Activated T-cell treated with anti-CD3 and anti-CD28 coated beads, Interleukin-2, amount 50 U/mL, for 4 hours (primary cell): Measurements from ENCODE around the gene SV2C. TPM values are rescaled to one million over a fixed set of nuclear protein-coding genes. Genes with fewer than 3 reads are reported as not detected.

Experiments
- ATAC-seq, 2 donors: fragments of 200-7000 bp; cut with Tn5 transposase; one replicate each; pipeline ENCODE4 v1.10.0; 2021
- DNase-seq: peaks from one replicate; pipeline ENCODE4 v3.0.0-alpha.2; 2020
- H3K27me3 Mint-ChIP-seq: one replicate; pipeline ENCODE4 v1.8.0; 2021; ENCODE audit warnings: low read depth, mixed read lengths
- H3K36me3 Mint-ChIP-seq: one replicate; pipeline ENCODE4 v1.8.0; 2022; ENCODE audit warnings: mixed read lengths; ENCODE audit not compliant: insufficient read depth
- H3K4me1 Mint-ChIP-seq: one replicate; pipeline ENCODE4 v1.8.0; 2021; ENCODE audit warnings: low read depth, mixed read lengths
- H3K4me3 Mint-ChIP-seq: one replicate; pipeline ENCODE4 v1.8.0; 2021; ENCODE audit warnings: mild to moderate bottlenecking, moderate library complexity, mixed read lengths
- H3K9me3 Mint-ChIP-seq: one replicate; pipeline ENCODE4 v1.8.0; 2021; ENCODE audit warnings: mixed read lengths
- total RNA-seq, 3 donors: library from RNA; stranded (reverse); gene quantifications; one replicate each; pipeline ENCODE4 v1.2.1, GENCODE V29; 2021

Gene SV2C
- total RNA-seq, 3 donors from 2014 or later = not detected

- peaks cover 4% of the 10 kb centered on the region for H3K4me1 Mint-ChIP-seq
- H3K27me3 Mint-ChIP-seq = peaks cover 6% of the 10 kb centered on the region
- no peak for DNase-seq
- H3K36me3 Mint-ChIP-seq = no peaks in the 10 kb centered on the region
- no peaks in the 10 kb centered on the region for H3K9me3 Mint-ChIP-seq
- no peak overlapping the region for H3K4me3 Mint-ChIP-seq
- ATAC-seq = no peak
These were observed 169.3 kb downstream of the SV2C start for GRCh38 chr5:76252437-76252836.

DNA sequence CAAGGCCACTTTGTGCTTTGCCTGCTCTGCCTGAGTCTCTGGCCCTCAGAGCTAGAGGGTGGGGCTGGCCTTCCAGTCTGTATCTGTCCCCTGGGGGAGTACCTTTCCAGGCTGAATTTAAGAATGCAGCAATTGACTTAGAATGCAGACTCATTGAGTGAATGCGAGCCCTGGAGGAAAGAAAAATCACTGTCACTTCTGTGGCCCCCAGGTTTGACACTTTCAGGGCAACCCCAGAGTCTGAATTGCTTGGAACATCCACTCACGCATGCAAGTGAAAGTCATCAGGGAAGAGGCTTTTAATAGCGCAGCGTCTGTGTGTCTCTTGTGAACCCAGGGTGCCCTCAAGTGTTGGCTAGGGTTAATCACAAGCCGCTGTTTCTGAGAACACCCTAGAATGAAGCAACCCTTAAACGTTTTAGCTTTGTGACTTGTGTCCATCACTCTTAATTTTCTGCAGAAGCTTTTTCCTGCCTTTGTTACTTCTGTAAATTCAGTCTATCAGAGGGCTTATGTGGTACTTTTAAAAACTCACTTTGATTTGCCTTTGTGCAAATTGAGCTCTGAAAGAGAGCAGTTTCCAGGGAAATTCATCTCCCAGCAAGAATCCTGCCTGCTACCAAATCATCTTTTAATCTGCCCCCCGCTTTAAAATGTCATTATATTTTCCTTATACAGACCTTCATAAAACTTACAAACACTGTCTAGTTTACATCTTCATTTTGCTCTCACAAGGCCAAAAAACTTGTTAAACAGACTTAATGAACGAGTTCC lies 173.1 kb downstream of the SV2C start:
- Mint-ChIP-seq H3K4me3 (no peak overlapping the region), H3K9me3 (no peaks in the 10 kb centered on the region), H3K27me3 (peaks cover 6% of the 10 kb centered on the region), H3K4me1 (peaks cover 4% of the 10 kb centered on the region), H3K36me3 (no peaks in the 10 kb centered on the region)
- peak; percentile 95 for ATAC-seq
- DNase-seq = peak; percentile 38

DNA sequence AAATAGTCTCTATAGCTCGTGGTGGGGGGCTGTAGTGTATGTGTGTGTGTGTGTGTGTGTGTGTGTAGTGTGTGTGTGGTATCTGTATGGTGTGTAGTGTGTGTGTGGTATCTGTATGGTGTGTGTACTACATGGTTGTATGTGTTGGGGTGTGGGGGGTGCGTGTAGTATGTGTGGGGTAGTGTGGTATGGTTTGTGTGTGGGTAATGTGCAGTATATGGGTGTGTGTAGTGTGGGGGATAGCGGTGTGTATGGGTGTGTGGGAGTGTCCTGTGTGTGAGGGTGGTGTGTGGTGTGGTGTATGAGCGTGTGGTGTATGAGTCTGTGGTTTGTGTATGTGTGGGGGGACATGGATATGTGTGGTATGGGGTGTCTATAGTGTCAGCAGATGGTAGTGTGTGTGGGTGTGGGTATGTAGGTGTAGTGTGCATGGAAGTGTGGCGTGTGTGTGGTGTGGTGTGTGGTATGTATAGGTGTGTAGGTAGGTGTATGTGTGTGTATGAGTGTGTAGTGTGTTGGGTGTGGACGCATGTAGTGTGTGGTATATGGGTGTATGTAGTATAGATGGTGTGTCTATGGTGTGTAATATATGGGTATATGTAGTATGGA lies 174.1 kb downstream of the SV2C start:
- ATAC-seq = no peak
- peaks cover under 1% of the 10 kb centered on the region for H3K9me3 Mint-ChIP-seq

GRCh38 chr5:76257897-76258296 lies 174.7 kb downstream of the SV2C start:
- peaks cover 3% of the 10 kb centered on the region for H3K27me3 Mint-ChIP-seq
- H3K4me3 Mint-ChIP-seq = no peak overlapping the region
- peaks cover 4% of the 10 kb centered on the region for H3K4me1 Mint-ChIP-seq
- no peak for DNase-seq
- peaks cover 6% of the 10 kb centered on the region for H3K9me3 Mint-ChIP-seq
- H3K36me3 Mint-ChIP-seq = peaks cover 4% of the 10 kb centered on the region
- ATAC-seq = no peak

More for the DNA sequence above, 174.1 kb downstream of the SV2C start:
- Mint-ChIP-seq H3K27me3 (peaks cover 5% of the 10 kb centered on the region), H3K4me3 (no peak overlapping the region), H3K36me3 (peaks cover under 1% of the 10 kb centered on the region), H3K4me1 (peaks cover 4% of the 10 kb centered on the region)
- no peak for DNase-seq

- no peak for DNase-seq
- Mint-ChIP-seq H3K36me3 (peaks cover 4% of the 10 kb centered on the region), H3K4me3 (no peak overlapping the region), H3K4me1 (peaks cover 11% of the 10 kb centered on the region), H3K27me3 (no peaks in the 10 kb centered on the region), H3K9me3 (peaks cover 16% of the 10 kb centered on the region)
- no peak for ATAC-seq
These were observed 181.5 kb downstream of the SV2C start for GRCh38 chr5:76264681-76265080.

GRCh38 chr5:76269259-76269931 lies 186.2 kb downstream of the SV2C start:
- Mint-ChIP-seq H3K36me3 (no peaks in the 10 kb centered on the region), H3K4me3 (peak overlapping the region; percentile 39), H3K9me3 (no peaks in the 10 kb centered on the region), H3K27me3 (no peaks in the 10 kb centered on the region), H3K4me1 (peaks cover 19% of the 10 kb centered on the region)
- no peak for DNase-seq
- peak; percentile 85 to 88 for ATAC-seq

DNA sequence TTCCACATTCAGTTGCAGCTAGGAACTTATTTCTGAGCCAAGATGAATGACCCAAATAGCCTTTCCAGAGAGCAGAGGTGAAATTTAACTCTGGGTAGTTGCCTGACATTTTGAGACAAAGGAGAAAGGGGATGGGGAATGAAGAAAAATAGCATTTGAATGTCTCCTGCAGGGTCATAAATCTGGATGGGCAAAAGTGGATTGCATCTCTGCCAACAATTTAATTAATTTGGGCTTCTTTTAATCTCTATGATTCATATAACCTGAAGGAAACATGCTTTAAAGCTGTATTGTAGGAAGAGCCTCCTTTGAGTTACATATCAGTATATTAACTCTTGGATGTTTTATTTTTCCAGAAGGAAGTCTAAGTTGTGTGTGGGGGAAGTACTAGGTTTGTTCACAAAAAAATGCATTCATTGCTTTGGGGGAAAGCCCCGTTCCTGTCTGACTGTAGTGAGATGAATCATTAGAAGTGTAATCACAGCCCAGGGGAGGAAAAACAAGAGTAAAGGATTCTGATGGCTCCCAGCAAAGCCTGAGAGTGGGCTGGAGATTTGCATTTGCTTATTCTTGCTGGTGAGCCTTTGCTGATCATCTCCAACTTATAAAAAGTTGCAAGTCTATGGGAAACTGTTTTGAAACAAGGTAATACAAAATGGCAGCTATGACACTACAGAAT lies 186.9 kb downstream of the SV2C start:
- ATAC-seq (peak; percentile 81 to 82), DNase-seq (no peak)
- Mint-ChIP-seq H3K4me1 (peaks cover 19% of the 10 kb centered on the region), H3K4me3 (peak overlapping the region; percentile 39), H3K9me3 (no peaks in the 10 kb centered on the region), H3K27me3 (no peaks in the 10 kb centered on the region), H3K36me3 (no peaks in the 10 kb centered on the region)

- Mint-ChIP-seq H3K9me3 (no peaks in the 10 kb centered on the region), H3K4me1 (peaks cover 19% of the 10 kb centered on the region), H3K27me3 (no peaks in the 10 kb centered on the region), H3K4me3 (no peak overlapping the region), H3K36me3 (no peaks in the 10 kb centered on the region)
- no peak for DNase-seq
- no peak for ATAC-seq
These were observed 188.7 kb downstream of the SV2C start for GRCh38 chr5:76271836-76272235.

DNA sequence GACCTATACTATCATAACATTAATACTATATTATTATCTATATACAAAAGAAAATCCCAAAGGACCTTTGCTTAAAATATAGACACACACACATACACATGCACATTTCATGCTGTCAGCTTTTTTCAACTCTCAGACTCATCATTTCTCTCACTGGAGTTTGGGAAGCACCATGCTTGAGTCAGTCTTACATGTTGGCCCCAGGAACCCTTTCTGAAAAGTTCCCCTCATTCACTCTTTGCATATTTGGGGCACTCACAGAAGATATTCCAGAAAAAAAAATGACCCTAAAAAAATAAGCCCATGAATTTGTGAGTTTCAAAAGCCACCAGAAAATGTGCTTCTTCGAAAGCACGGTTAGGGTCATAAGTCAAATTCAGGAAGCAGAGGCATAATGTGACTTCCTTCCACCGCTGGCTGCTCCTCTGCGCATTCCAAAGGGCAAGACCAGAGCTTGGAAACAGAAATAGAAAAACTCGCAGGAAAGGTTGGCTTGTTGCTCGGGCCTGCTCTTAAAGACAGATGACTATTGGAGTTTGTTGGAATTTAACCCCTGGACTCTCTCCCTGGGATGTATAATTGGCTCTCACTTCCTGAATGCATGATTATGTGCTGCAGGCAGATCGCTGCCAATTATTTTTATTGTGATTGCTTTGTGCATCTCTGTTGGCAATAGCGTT lies 190.2 kb downstream of the SV2C start:
- H3K27me3 Mint-ChIP-seq = no peaks in the 10 kb centered on the region
- H3K9me3 Mint-ChIP-seq = no peaks in the 10 kb centered on the region
- DNase-seq = no peak
- no peak for ATAC-seq
- H3K36me3 Mint-ChIP-seq = no peaks in the 10 kb centered on the region
- H3K4me1 Mint-ChIP-seq = peaks cover 15% of the 10 kb centered on the region
- H3K4me3 Mint-ChIP-seq = no peak overlapping the region

GRCh38 chr5:76274571-76274970 lies 191.4 kb downstream of the SV2C start:
- peaks cover 9% of the 10 kb centered on the region for H3K4me1 Mint-ChIP-seq
- no peak overlapping the region for H3K4me3 Mint-ChIP-seq
- no peaks in the 10 kb centered on the region for H3K27me3 Mint-ChIP-seq
- H3K36me3 Mint-ChIP-seq = no peaks in the 10 kb centered on the region
- no peaks in the 10 kb centered on the region for H3K9me3 Mint-ChIP-seq
- no peak for DNase-seq
- ATAC-seq = no peak

DNA sequence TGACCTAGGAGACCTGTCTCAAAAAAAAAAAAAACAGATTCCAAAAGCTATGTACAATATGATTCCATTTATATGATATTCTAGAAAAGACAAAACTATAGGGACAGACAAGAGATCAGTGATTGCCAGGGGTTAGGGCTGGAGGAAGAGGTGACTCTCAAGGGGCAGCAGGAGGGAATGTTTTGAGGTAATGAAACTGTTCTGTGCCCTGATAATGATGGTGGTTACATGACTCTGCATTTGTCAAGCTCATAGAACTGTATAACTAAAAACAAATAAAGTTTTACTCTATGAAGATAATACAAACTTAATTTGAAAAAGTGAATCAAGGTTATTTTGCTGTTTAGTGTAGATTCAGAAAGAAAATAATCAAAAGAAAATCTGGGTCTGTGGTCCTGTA lies 194.6 kb downstream of the SV2C start:
- H3K4me3 Mint-ChIP-seq = no peak overlapping the region
- no peaks in the 10 kb centered on the region for H3K27me3 Mint-ChIP-seq
- no peak for DNase-seq

DNA sequence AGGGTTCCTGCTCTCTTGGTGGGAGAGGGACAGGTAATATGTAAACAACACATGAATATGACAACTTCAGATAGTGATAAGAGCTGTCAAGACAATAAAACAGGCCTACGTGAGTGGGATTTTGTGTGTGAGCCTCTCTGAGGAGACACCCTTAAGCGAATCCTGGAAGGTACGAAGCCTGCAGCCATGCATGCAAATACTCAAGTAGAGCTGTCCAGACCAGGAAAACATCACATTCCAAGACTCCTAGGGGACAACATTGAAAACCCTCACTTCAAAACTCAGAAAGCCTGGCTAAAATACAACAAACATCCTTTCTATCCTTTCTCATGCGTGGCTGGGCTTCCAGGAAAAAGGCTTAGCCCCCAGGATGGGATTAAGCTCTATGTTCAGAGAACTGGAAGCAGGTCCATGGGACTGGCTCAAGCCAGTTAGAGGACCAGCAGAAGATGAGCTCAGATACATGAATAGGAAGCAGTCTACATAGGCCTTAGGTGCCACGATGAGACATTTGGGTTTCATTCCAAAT lies 195.1 kb downstream of the SV2C start:
- Mint-ChIP-seq H3K9me3 (no peaks in the 10 kb centered on the region), H3K4me3 (no peak overlapping the region), H3K36me3 (no peaks in the 10 kb centered on the region), H3K27me3 (no peaks in the 10 kb centered on the region), H3K4me1 (no peaks in the 10 kb centered on the region)
- ATAC-seq (no peak), DNase-seq (no peak)

More for the DNA sequence above, 194.6 kb downstream of the SV2C start:
- H3K36me3 Mint-ChIP-seq = no peaks in the 10 kb centered on the region
- no peak for ATAC-seq
- no peaks in the 10 kb centered on the region for H3K9me3 Mint-ChIP-seq
- no peaks in the 10 kb centered on the region for H3K4me1 Mint-ChIP-seq

DNA sequence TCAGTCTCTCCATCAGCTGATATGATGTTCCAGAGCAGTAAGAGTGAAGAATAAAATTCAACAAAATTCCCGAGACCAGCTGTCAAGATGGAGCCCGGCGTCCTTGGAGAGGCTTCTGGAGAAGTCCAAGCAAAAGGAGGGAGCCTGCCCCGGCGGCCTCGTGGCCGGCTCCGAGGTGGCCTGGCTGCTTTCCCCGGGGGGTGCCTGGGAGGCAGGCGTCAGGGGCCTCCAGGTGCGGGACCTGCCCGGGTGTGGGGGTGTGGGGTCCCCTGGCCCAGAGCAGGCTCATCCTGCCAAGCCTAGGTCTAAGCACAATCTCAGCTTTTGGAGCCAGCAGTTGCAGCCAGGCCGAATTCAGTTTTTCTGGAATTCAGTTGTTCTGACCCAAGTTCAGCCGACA lies 197.3 kb downstream of the SV2C start:
- Mint-ChIP-seq H3K4me3 (no peak overlapping the region), H3K9me3 (no peaks in the 10 kb centered on the region), H3K4me1 (peaks cover 5% of the 10 kb centered on the region), H3K36me3 (no peaks in the 10 kb centered on the region), H3K27me3 (no peaks in the 10 kb centered on the region)
- DNase-seq (no peak), ATAC-seq (no peak)

DNA sequence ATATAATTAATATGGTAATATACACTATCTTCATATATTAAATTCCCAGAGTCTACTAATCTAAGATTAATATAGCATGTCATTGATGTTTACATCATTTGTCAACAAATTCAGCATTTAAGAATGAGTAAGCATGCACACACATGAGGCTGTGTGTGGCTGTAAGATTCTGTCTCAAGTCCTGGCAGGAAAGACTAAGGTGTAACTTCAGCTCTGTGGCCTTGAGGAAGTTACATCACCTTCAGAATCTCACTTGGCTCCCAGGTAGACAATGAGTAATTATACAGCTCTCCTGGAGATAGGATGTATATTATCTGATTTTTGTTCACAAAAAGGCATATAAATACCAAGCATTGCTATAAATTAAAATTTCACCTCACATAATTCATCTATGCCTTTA lies 200.5 kb downstream of the SV2C start:
- Mint-ChIP-seq H3K36me3 (no peaks in the 10 kb centered on the region), H3K4me3 (no peak overlapping the region), H3K27me3 (no peaks in the 10 kb centered on the region), H3K4me1 (peaks cover 5% of the 10 kb centered on the region), H3K9me3 (no peaks in the 10 kb centered on the region)
- ATAC-seq = no peak
- DNase-seq = no peak
